B cell (primary cell): Measurements from ENCODE around the gene GYPC. TPM values are rescaled to one million over a fixed set of nuclear protein-coding genes. Genes with fewer than 3 reads are reported as not detected.

ENCODE experiments used
- ATAC-seq: fragments of 200-7000 bp; cut with Tn5 transposase; one replicate; pipeline ENCODE4 v1.10.0; 2021; ENCODE audit warnings: low read depth, mild to moderate bottlenecking, moderate number of reproducible peaks, moderate library complexity
- CTCF ChIA-PET: fragments of 350-600 bp; sonication (Branson Sonifier 250); formaldehyde crosslinking; loops from one replicate; lab custom pipeline; 2021; ENCODE audit warnings: antibody characterized with exemption, inconsistent platforms; lab: Charles Lee
- POLR2A ChIA-PET: fragments of 350-600 bp; sonication (Branson Sonifier 250); formaldehyde crosslinking; loops from one replicate; lab custom pipeline; 2021; ENCODE audit warnings: antibody characterized with exemption; lab: Charles Lee
- DNase-seq: peaks from one replicate; pipeline ENCODE4 v3.0.0; 2013
- H2AFZ ChIP-seq: 2 replicates; pipeline ENCODE4 v1.6.1; 2012; ENCODE audit warnings: mild to moderate bottlenecking, low read depth, low read length; ENCODE audit not compliant: insufficient read depth, poor library complexity, severe bottlenecking
- H3K27ac ChIP-seq, 2 donors: 1 replicate in 1 of 2; 2 replicates in 1 of 2; pipeline ENCODE4 v1.5.1; 2012 to 2013; ENCODE audit warnings: low read length in 2 of 2, mild to moderate bottlenecking in 2 of 2, moderate library complexity in 1 of 2
- H3K27me3 ChIP-seq, 4 experiments: fragments of 200-600 bp in 1 of 4; sonication (generic) in 1 of 4; replicated peaks in 1 of 4; 1 replicate in 2 of 4; 2 replicates in 2 of 4; pipeline versions ENCODE4 v1.6.1 to v1.7.0; 2013 to 2016; ENCODE audit warnings: low read length in 3 of 4, mild to moderate bottlenecking in 2 of 4, mixed read lengths in 1 of 4, moderate library complexity in 1 of 4; ENCODE audit not compliant: insufficient read depth in 4 of 4, control insufficient read depth in 3 of 4; ENCODE audit errors: control extremely low read depth in 1 of 4
- H3K36me3 ChIP-seq, 2 experiments: replicated peaks in 1 of 2; 1 replicate in 1 of 2; 2 replicates in 1 of 2; pipeline versions ENCODE4 v1.6.1 to v1.7.1; 2013; ENCODE audit warnings: low read length in 1 of 2; ENCODE audit not compliant: insufficient read depth in 2 of 2, control insufficient read depth in 1 of 2; ENCODE audit errors: control extremely low read depth in 1 of 2, extremely low read depth in 1 of 2
- H3K4me1 ChIP-seq, 2 donors: fragments of 200-600 bp in 1 of 2; sonication (generic) in 1 of 2; 1 replicate in 1 of 2; 2 replicates in 1 of 2; pipeline versions ENCODE4 v1.5.1 to v1.6.1; 2013 to 2017; ENCODE audit warnings: low read length in 2 of 2; ENCODE audit not compliant: control insufficient read depth in 2 of 2, insufficient read depth in 2 of 2
- H3K4me2 ChIP-seq: replicated peaks from 2 replicates; pipeline ENCODE3; 2012; ENCODE audit warnings: mild to moderate bottlenecking, low read depth, low read length; ENCODE audit not compliant: poor library complexity, severe bottlenecking
- H3K4me3 ChIP-seq, 5 experiments: fragments of 200-600 bp in 1 of 5; sonication (generic) in 1 of 5; 1 replicate in 3 of 5; 2 replicates in 2 of 5; pipeline versions ENCODE4 v1.5.1 to v1.7.0; 2011 to 2016; ENCODE audit warnings: low read length in 4 of 5, mild to moderate bottlenecking in 4 of 5, low read depth in 2 of 5, control low read depth in 1 of 5, moderate library complexity in 1 of 5; ENCODE audit not compliant: insufficient read depth in 1 of 5; ENCODE audit errors: control extremely low read depth in 1 of 5, extremely low read depth in 1 of 5
- H3K79me2 ChIP-seq: fragments of 200-600 bp; sonication (generic); one replicate; pipeline ENCODE4 v1.6.0; 2016; ENCODE audit warnings: low read length; ENCODE audit not compliant: control insufficient read depth, insufficient read depth
- H3K9ac ChIP-seq: fragments of 200-600 bp; sonication (generic); 2 replicates; pipeline ENCODE4 v1.6.1; 2017; ENCODE audit warnings: mild to moderate bottlenecking, low read length, moderate library complexity
- H3K9me3 ChIP-seq, 3 donors: one replicate each; pipeline versions ENCODE4 v1.6.1 to v1.7.1; 2013; ENCODE audit warnings: low read length in 2 of 3; ENCODE audit not compliant: control insufficient read depth in 2 of 3, insufficient read depth in 1 of 3; ENCODE audit errors: control extremely low read depth in 1 of 3
- H4K20me1 ChIP-seq: 2 replicates; pipeline ENCODE4 v1.6.0; 2012; ENCODE audit warnings: mild to moderate bottlenecking, low read length; ENCODE audit not compliant: insufficient read depth, control insufficient read depth, poor library complexity, severe bottlenecking
- H3K27ac Mint-ChIP-seq: one replicate; pipeline ENCODE4 v1.8.0; 2021; ENCODE audit warnings: mixed read lengths
- H3K27me3 Mint-ChIP-seq: one replicate; pipeline ENCODE4 v1.8.0; 2021; ENCODE audit warnings: mixed read lengths
- H3K4me1 Mint-ChIP-seq: one replicate; pipeline ENCODE4 v1.8.0; 2021; ENCODE audit warnings: mixed read lengths
- H3K4me3 Mint-ChIP-seq: one replicate; pipeline ENCODE4 v1.8.0; 2021; ENCODE audit warnings: mixed read lengths
- H3K9me3 Mint-ChIP-seq: one replicate; pipeline ENCODE4 v1.8.0; 2022; ENCODE audit warnings: mixed read lengths; ENCODE audit not compliant: insufficient read depth
- EZH2 ChIP-seq: IDR thresholded peaks from 2 replicates; pipeline ENCODE4 v1.6.1; 2012; ENCODE audit warnings: borderline replicate concordance, low read depth, mild to moderate bottlenecking, moderate library complexity, low read length; ENCODE audit not compliant: insufficient read depth, poor library complexity, severe bottlenecking
- WGBS: methylation state at CpG from one replicate; pipeline ENCODE4 v1.1.5; 2013; ENCODE audit warnings: missing lambda C conversion rate; ENCODE audit not compliant: insufficient coverage; 5-methylcytosine and 5-hydroxymethylcytosine counted together
- intact Hi-C: fragments of 100-400 bp; cut with micrococcal nuclease; formaldehyde crosslinking; loops from one replicate; pipeline ENCODE4 v1.10.0; 2022
- polyA plus RNA-seq: library from polyadenylated mRNA; depleted of rRNA; stranded (reverse); fragments of >200 nt; gene quantifications from 2 replicates; pipeline ENCODE4 v1.2.3, GENCODE V29; 2012
- total RNA-seq, 2 donors: library from RNA; stranded (reverse); fragments of 120-200 nt in 1 of 2; gene quantifications; 1 replicate in 1 of 2; 2 replicates in 1 of 2; pipeline versions ENCODE4 v1.2.3 to v1.2.4, GENCODE V29; 2013 to 2022
- TF ChIP-seq, protein P1 (sequence below): fragments of 200-600 bp; IDR thresholded peaks from one replicate; pipeline ENCODE4 v1.8.0; 2022; ENCODE audit warnings: antibody characterized with exemption, mild to moderate bottlenecking

GYPC gene
- total and polyA plus RNA-seq, 2 donors (not counting 1 experiment from before 2014, with no cell fraction given), result 48.8 to 111 TPM

DNA sequence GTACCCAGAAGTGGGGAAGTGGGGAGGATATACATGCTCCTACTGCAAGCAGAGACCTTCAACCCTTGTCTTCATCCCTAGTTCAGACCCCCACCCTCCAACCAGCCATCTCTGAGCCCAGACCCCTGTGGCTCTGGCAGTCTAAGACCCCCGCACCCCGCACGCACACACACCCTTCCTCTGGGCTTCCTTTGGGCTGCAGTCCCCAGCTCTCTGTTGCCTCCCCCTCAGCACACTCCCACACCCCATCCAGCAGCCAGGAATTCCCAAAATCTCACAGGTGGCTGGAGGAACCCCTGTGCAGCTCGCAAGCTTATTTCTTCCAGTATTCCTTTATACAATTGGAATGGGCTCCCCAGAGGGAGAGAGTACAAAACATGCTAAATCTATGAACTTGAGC is 13.9 kb upstream of the GYPC start:
- intact Hi-C loops, result no loop called here
- POLR2A ChIA-PET, result no interaction called here
- H3K9ac ChIP-seq, result no peak overlapping the region
- CTCF ChIA-PET, result no interaction called here
- no peak overlapping the region for H3K27ac ChIP-seq
- 64% methylated on average over 3 of the region's 4 CpGs for WGBS
- Mint-ChIP-seq H3K27me3 (no peaks in the 10 kb centered on the region), H3K4me1 (peaks cover 27% of the 10 kb centered on the region), H3K9me3 (no peaks in the 10 kb centered on the region), H3K27ac (no peak overlapping the region), H3K4me3 (no peak overlapping the region)
- no peak overlapping the region for H3K4me2 ChIP-seq
- H3K4me1 ChIP-seq, result peaks cover 22% of the 10 kb centered on the region in 2 donors
- no peak for ATAC-seq
- peaks cover 0 to 6% (median 0%) of the 10 kb centered on the region in 3 donors for H3K9me3 ChIP-seq
- H3K36me3 ChIP-seq, result no peaks in the 10 kb centered on the region
- H3K79me2 ChIP-seq, result no peaks in the 10 kb centered on the region
- no peak overlapping the region for H3K4me3 ChIP-seq
- DNase-seq, result no peak
- H3K27me3 ChIP-seq, result no peaks in the 10 kb centered on the region
- H4K20me1 ChIP-seq, result no peaks in the 10 kb centered on the region
- TF ChIP-seq EZH2, result no peak
- TF ChIP-seq, protein P1, sequence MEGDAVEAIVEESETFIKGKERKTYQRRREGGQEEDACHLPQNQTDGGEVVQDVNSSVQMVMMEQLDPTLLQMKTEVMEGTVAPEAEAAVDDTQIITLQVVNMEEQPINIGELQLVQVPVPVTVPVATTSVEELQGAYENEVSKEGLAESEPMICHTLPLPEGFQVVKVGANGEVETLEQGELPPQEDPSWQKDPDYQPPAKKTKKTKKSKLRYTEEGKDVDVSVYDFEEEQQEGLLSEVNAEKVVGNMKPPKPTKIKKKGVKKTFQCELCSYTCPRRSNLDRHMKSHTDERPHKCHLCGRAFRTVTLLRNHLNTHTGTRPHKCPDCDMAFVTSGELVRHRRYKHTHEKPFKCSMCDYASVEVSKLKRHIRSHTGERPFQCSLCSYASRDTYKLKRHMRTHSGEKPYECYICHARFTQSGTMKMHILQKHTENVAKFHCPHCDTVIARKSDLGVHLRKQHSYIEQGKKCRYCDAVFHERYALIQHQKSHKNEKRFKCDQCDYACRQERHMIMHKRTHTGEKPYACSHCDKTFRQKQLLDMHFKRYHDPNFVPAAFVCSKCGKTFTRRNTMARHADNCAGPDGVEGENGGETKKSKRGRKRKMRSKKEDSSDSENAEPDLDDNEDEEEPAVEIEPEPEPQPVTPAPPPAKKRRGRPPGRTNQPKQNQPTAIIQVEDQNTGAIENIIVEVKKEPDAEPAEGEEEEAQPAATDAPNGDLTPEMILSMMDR, result no peak
- no peak overlapping the region for H2AFZ ChIP-seq

DNA sequence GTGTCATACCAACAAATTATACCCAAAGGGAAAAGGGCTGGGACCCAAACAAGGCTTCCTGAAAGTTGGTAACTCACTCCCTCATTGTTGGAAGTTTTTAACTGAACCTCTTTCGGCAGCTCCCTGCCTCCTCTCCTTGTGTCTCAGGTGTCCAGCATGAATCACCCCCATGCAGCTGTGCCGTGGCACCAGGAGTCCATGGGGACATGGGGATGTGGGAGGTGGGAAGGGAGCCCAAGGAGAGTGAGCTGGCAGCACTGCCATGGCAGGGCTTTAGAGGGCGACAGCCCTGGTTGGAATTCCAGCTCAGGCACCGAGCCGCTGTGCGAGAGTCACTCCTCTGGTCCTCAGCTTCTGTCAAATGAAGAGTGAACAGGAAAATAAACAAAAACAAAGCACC is 12.5 kb upstream of the GYPC start:
- H3K9me3 ChIP-seq, result peaks cover 0 to 6% (median 0%) of the 10 kb centered on the region in 3 donors
- no peak overlapping the region for H3K27ac ChIP-seq
- Mint-ChIP-seq H3K4me1 (peaks cover 20% of the 10 kb centered on the region), H3K4me3 (no peak overlapping the region), H3K27me3 (no peaks in the 10 kb centered on the region), H3K9me3 (no peaks in the 10 kb centered on the region), H3K27ac (no peak overlapping the region)
- no peak overlapping the region for H2AFZ ChIP-seq
- ChIA-PET POLR2A (no interaction called here), CTCF (no interaction called here)
- H3K36me3 ChIP-seq, result no peaks in the 10 kb centered on the region
- no peaks in the 10 kb centered on the region for H3K27me3 ChIP-seq
- H3K9ac ChIP-seq, result no peak overlapping the region
- peaks cover 19 to 22% of the 10 kb centered on the region in 2 donors for H3K4me1 ChIP-seq
- no peak for DNase-seq
- no peak for TF ChIP-seq EZH2
- TF ChIP-seq, protein P1, result no peak
- no peaks in the 10 kb centered on the region for H4K20me1 ChIP-seq
- no peaks in the 10 kb centered on the region for H3K79me2 ChIP-seq
- WGBS, result 100% methylated on average over 3 of the region's 6 CpGs
- intact Hi-C loops, result no loop called here
- no peak overlapping the region for H3K4me2 ChIP-seq
- ATAC-seq, result no peak
- no peak overlapping the region for H3K4me3 ChIP-seq
